IMR-90 (cell line): Measurements from ENCODE around the gene PRR12. TPM values are rescaled to one million over a fixed set of nuclear protein-coding genes. Genes with fewer than 3 reads are reported as not detected.

Experiments
- FOS ChIP-seq: fragments of 150-350 bp; IDR thresholded peaks from 2 replicates; pipeline ENCODE4 v1.6.1; 2016; ENCODE audit warnings: low read depth, low read length
- MAFK ChIP-seq: IDR thresholded peaks from 2 replicates; pipeline ENCODE4 v1.6.1; 2012; ENCODE audit warnings: low read depth, low read length, improper control_type of control experiment
- MXI1 ChIP-seq: IDR thresholded peaks from 2 replicates; pipeline ENCODE4 v1.6.1; 2012; ENCODE audit warnings: low read depth, mild to moderate bottlenecking, low read length, moderate library complexity, borderline replicate concordance
- POLR2A ChIP-seq: IDR thresholded peaks from 2 replicates; pipeline ENCODE4 v1.6.1; 2012; ENCODE audit warnings: mild to moderate bottlenecking, low read depth, low read length
- polyA plus RNA-seq, 3 experiments: library from polyadenylated mRNA; depleted of rRNA; stranded (reverse); fragments of >200 nt; gene quantifications; 2 replicates each; pipeline ENCODE4 v1.2.3, GENCODE V29; 2012; ENCODE audit warnings: low replicate concordance in 1 of 3
- total RNA-seq: library from RNA; depleted of rRNA; stranded (reverse); fragments of >200 nt; gene quantifications from 2 replicates; pipeline ENCODE4 v1.2.3, GENCODE V29; 2012

PRR12 gene
- total and polyA plus RNA-seq, 2 of the 4 experiments (the other 2 are of a cell fraction): 0.36 to 4.1 TPM

DNA sequence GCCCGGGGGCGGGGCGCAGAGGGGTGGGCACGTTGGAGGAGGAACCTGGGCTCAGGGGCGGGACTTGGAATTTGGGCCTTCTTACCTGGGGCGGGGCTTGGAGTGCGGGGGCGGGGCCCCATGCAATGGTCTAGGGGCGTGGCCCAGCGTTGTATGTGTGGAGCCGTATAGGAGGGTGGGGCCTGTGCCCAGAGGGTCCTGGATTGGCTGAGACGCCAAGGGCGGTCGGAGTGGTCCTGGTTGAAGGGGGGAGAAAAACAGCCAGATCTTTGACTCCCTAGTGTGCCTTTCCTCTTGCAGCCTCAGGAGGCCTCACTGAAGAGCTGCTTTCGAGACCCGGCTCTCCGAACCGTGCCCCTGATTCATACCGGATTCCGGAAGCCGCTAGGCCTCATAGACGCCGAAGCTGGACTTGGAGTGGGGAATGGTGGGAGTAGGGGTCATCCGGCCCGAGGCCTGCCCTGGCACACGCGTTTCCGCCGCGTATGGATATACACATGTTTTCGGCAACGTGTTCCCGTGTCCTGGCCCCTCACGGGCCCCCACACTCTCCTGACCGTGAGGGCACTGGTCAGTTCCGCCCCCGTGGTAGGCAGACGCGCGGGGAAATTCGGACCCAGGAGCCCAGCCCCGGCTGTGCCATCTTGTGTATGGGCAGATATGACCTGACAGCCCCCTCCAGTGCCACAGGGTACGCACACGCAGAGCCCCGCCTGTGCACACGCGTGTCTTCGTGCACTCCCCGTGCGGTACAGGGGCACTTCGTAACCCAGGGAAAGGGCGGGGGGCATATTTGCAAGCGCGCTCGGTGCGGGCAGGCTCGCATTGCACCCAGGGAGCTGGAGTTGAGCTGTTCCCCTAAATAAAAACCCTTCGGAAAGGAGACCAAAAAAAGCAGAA lies 661 bp upstream of the PRR12 start (continued):
- TF ChIP-seq MAFK (no peak), POLR2A (peak; percentile 72), FOS (no peak), MXI1 (peak; percentile 68)
